Kidney (tissue), 14 donors: ENCODE data around the gene OGG1. TPM values are rescaled to one million over a fixed set of nuclear protein-coding genes. Genes with fewer than 3 reads are reported as not detected.

ENCODE experiments used
- DNase-seq, 5 donors: peaks; one replicate each; pipeline ENCODE4 v3.0.0-alpha.2; 2013 to 2020
- FAIRE-seq: peaks from 2 replicates; lab custom pipeline; 2012; peaks lifted over from hg19 to GRCh38; lab: Jason Lieb, UNC
- H3K27ac ChIP-seq, 2 donors: one replicate each; pipeline ENCODE4 v1.7.0; 2013; ENCODE audit warnings: low read depth in 2 of 2, low read length in 2 of 2, inconsistent platforms in 1 of 2
- H3K27me3 ChIP-seq: one replicate; pipeline ENCODE4 v1.7.1; 2013; ENCODE audit warnings: low read length, inconsistent platforms; ENCODE audit not compliant: control insufficient read depth, insufficient read depth
- H3K36me3 ChIP-seq, 3 donors: one replicate each; pipeline versions ENCODE4 v1.7.0 to v1.7.1; 2013; ENCODE audit warnings: low read length in 3 of 3, control low read depth in 1 of 3, inconsistent platforms in 1 of 3; ENCODE audit not compliant: insufficient read depth in 3 of 3, control insufficient read depth in 2 of 3
- H3K4me1 ChIP-seq, 3 donors: one replicate each; pipeline versions ENCODE4 v1.7.0 to v1.7.1; 2013; ENCODE audit warnings: low read length in 3 of 3, inconsistent platforms in 1 of 3, low read depth in 1 of 3; ENCODE audit not compliant: control insufficient read depth in 2 of 3, insufficient read depth in 2 of 3
- H3K4me3 ChIP-seq, 3 donors: one replicate each; pipeline versions ENCODE4 v1.7.0 to v1.8.1; 2013; ENCODE audit warnings: low read length in 3 of 3, control low read depth in 1 of 3, inconsistent platforms in 1 of 3
- H3K9ac ChIP-seq, 3 donors: one replicate each; pipeline versions ENCODE4 v1.7.0 to v1.7.1; 2013; ENCODE audit warnings: low read length in 3 of 3, control low read depth in 1 of 3, inconsistent platforms in 1 of 3
- H3K9me3 ChIP-seq, 3 donors: one replicate each; pipeline versions ENCODE4 v1.7.0 to v1.7.1; 2013; ENCODE audit warnings: low read length in 3 of 3, control low read depth in 1 of 3, inconsistent platforms in 1 of 3; ENCODE audit not compliant: control insufficient read depth in 2 of 3, insufficient read depth in 1 of 3
- CTCF ChIP-seq: IDR thresholded peaks from 3 replicates; pipeline ENCODE4 v1.5.1; 2012; ENCODE audit warnings: mild to moderate bottlenecking, moderate library complexity, borderline replicate concordance; ENCODE audit not compliant: insufficient read depth; ENCODE audit errors: extremely low read depth
- intact Hi-C: fragments of 100-400 bp; cut with DNase I; formaldehyde crosslinking; loops from one replicate; pipeline ENCODE4 v1.11.1; 2022
- polyA plus RNA-seq: library from polyadenylated mRNA; stranded (reverse); fragments of 350-450 nt; fragmentation: Illumina TruSeq; extraction: RNeasy Lipid Tissue Mini Kit (QIAGEN cat#74804); gene quantifications from one replicate; pipeline ENCODE4 v1.2.3, GENCODE V29; 2014; ENCODE audit warnings: low read depth, low replicate concordance; ENCODE audit not compliant: insufficient read depth
- total RNA-seq: library from RNA; stranded (reverse); fragmentation: NEBNext Ultra II Directional; extraction: Animal tissue kit (Norgen Biotek cat#: 25700); gene quantifications from one replicate; pipeline ENCODE4 v1.2.1, GENCODE V29; 2021
- donor health status: control.
- donor health status: control.
- donor health status: control.
- donor health status: control.
- donor health status: control.
- donor health status: DM: yes; HTN: yes; CAD: no.
- donor health status: Normal renal cell carcinoma (clear cell type).

OGG1 gene
- total and polyA plus RNA-seq, 2 donors from 2014 or later = 31.1 to 51.6 TPM

GRCh38 chr3:9721015-9721699 is 28.6 kb upstream of the OGG1 start:
- FAIRE-seq (no peak), DNase-seq (no peak)
- Histone ChIP-seq H3K9ac (no peak overlapping the region), H3K27me3 (no peaks in the 10 kb centered on the region), H3K27ac (no peak overlapping the region), H3K36me3 (no peaks in the 10 kb centered on the region), H3K4me3 (no peak overlapping the region), H3K9me3 (no peaks in the 10 kb centered on the region), H3K4me1 (no peaks in the 10 kb centered on the region)
- intact Hi-C loops = no loop called here
- TF ChIP-seq CTCF = no peak

GRCh38 chr3:9721700-9722060 is 28.1 kb upstream of the OGG1 start:
- Histone ChIP-seq H3K36me3 (no peaks in the 10 kb centered on the region), H3K4me1 (no peaks in the 10 kb centered on the region), H3K27ac (no peak overlapping the region), H3K27me3 (no peaks in the 10 kb centered on the region), H3K4me3 (no peak overlapping the region), H3K9me3 (no peaks in the 10 kb centered on the region), H3K9ac (no peak overlapping the region)
- intact Hi-C loops = no loop called here
- FAIRE-seq (no peak), DNase-seq (no peak)
- no peak for TF ChIP-seq CTCF

- Histone ChIP-seq H3K4me1 (peaks cover 0 to 2% (median 0%) of the 10 kb centered on the region in 3 donors), H3K36me3 (no peaks in the 10 kb centered on the region), H3K27ac (no peak overlapping the region), H3K27me3 (no peaks in the 10 kb centered on the region), H3K9me3 (no peaks in the 10 kb centered on the region), H3K9ac (no peak overlapping the region), H3K4me3 (no peak overlapping the region)
- no peak for DNase-seq
- no peak for TF ChIP-seq CTCF
- no peak for FAIRE-seq
- intact Hi-C loops = no loop called here
Observed at GRCh38 chr3:9725775-9726515, 23.8 kb upstream of the OGG1 start.
